ENCODE measurements around the gene CDC42SE2. TPM values are rescaled to one million over a fixed set of nuclear protein-coding genes. Genes with fewer than 3 reads are reported as not detected.
A peak's percentile ranks its signal among the peaks of the same experiment; 100 is the strongest.

Gene CDC42SE2
- total RNA-seq, 2 experiments from 2014 or later = 100 to 102 TPM

GRCh38 chr5:131228646-131229045, 35.2 kb upstream of the CDC42SE2 start:
- DNase-seq = no peak
- Mint-ChIP-seq H3K4me3 (no peak overlapping the region), H3K4me1 (ENCODE audit: low read depth) (peaks cover 17% of the 10 kb centered on the region), H3K27ac (no peak overlapping the region), H3K9me3 (no peaks in the 10 kb centered on the region), H3K36me3 (ENCODE audit: low read depth) (no peaks in the 10 kb centered on the region), H3K27me3 (no peaks in the 10 kb centered on the region)
- intact Hi-C loops (cut with micrococcal nuclease) = no loop called here
- no peak for ATAC-seq
- ChIA-PET CTCF (interaction anchor here (0.7 kb wide), 1 partner anchor 495 kb away, joined by 3 read pairs; no protein-coding TSS in a partner anchor), POLR2A (interaction anchor here (0.9 kb wide), 1 partner anchor 10 kb away, joined by 4 read pairs; no protein-coding TSS in a partner anchor)
- TF ChIP-seq CTCF (IDR thresholded peaks at IDR 0.05) = no peak

GRCh38 chr5:131229623-131230022, 34.2 kb upstream of the CDC42SE2 start:
- ATAC-seq (no peak), DNase-seq (no peak)
- no peaks in the 10 kb centered on the region for H3K36me3 Mint-ChIP-seq (ENCODE audit: low read depth)
- no peak overlapping the region for H3K4me3 Mint-ChIP-seq
- no peaks in the 10 kb centered on the region for H3K9me3 Mint-ChIP-seq
- POLR2A ChIA-PET = no interaction called here
- H3K4me1 Mint-ChIP-seq (ENCODE audit: low read depth) = peaks cover 17% of the 10 kb centered on the region
- H3K27ac Mint-ChIP-seq = no peak overlapping the region
- intact Hi-C loops (cut with micrococcal nuclease) = no loop called here
- TF ChIP-seq CTCF (IDR thresholded peaks at IDR 0.05) = no peak
- H3K27me3 Mint-ChIP-seq = no peaks in the 10 kb centered on the region
- CTCF ChIA-PET = interaction anchor here (1.5 kb wide), 1 partner anchor 14 kb away, joined by 5 read pairs; no protein-coding TSS in a partner anchor

GRCh38 chr5:131230406-131230805, 33.4 kb upstream of the CDC42SE2 start:
- Mint-ChIP-seq H3K36me3 (ENCODE audit: low read depth) (no peaks in the 10 kb centered on the region), H3K4me1 (ENCODE audit: low read depth) (peaks cover 17% of the 10 kb centered on the region), H3K27me3 (no peaks in the 10 kb centered on the region), H3K4me3 (no peak overlapping the region), H3K27ac (no peak overlapping the region), H3K9me3 (no peaks in the 10 kb centered on the region)
- intact Hi-C loops (cut with micrococcal nuclease) = no loop called here
- DNase-seq (no peak), ATAC-seq (no peak)
- ChIA-PET CTCF (interaction anchor here (1.5 kb wide), 1 partner anchor 15 kb away, joined by 5 read pairs; no protein-coding TSS in a partner anchor), POLR2A (no interaction called here)
- TF ChIP-seq CTCF (IDR thresholded peaks at IDR 0.05) = no peak

- intact Hi-C loops (cut with micrococcal nuclease) = no loop called here
- TF ChIP-seq CTCF (IDR thresholded peaks at IDR 0.05) = no peak
Measured at GRCh38 chr5:131239686-131240085, 24.2 kb upstream of the CDC42SE2 start.

GRCh38 chr5:131242728-131243255, 21.1 kb upstream of the CDC42SE2 start:
- DNase-seq (no peak), ATAC-seq (peak; percentile 84)
- ChIA-PET POLR2A (interaction anchor here (1.1 kb wide), 1 partner anchor 12 kb away, joined by 3 read pairs; no protein-coding TSS in a partner anchor), CTCF (no interaction called here)
- intact Hi-C loops (cut with micrococcal nuclease) = no loop called here
- Mint-ChIP-seq H3K4me1 (ENCODE audit: low read depth) (peaks cover 13% of the 10 kb centered on the region), H3K4me3 (no peak overlapping the region), H3K9me3 (peaks cover 2% of the 10 kb centered on the region), H3K27ac (no peak overlapping the region), H3K36me3 (ENCODE audit: low read depth) (peaks cover 1% of the 10 kb centered on the region), H3K27me3 (no peaks in the 10 kb centered on the region)
- TF ChIP-seq CTCF (IDR thresholded peaks at IDR 0.05) = no peak

More at GRCh38 chr5:131239686-131240085, 24.2 kb upstream of the CDC42SE2 start:
- Mint-ChIP-seq H3K4me1 (ENCODE audit: low read depth) (peaks cover 12% of the 10 kb centered on the region), H3K36me3 (ENCODE audit: low read depth) (no peaks in the 10 kb centered on the region), H3K9me3 (no peaks in the 10 kb centered on the region), H3K27me3 (no peaks in the 10 kb centered on the region), H3K4me3 (no peak overlapping the region), H3K27ac (no peak overlapping the region)
- CTCF ChIA-PET = interaction anchor here (1.2 to 1.6 kb wide), 4 partner anchors 10 to 25 kb away, joined by 3 to 5 read pairs (median 3); no protein-coding TSS in a partner anchor
- DNase-seq (no peak), ATAC-seq (no peak)
- POLR2A ChIA-PET = interaction anchor here (1.1 to 1.9 kb wide), 2 partner anchors 13 to 15 kb away, joined by 5 to 7 read pairs; no protein-coding TSS in a partner anchor

Data from activated CD8-positive, alpha-beta T cell treated with anti-CD3 and anti-CD28 coated beads for 36 hours (primary cell).